GM12891 (cell line): Measurements from ENCODE around the gene CNTF.
A peak's percentile ranks its signal among the peaks of the same experiment; 100 is the strongest.

Experiments used
- DNase-seq: peaks from one replicate; pipeline ENCODE4 v3.0.0; 2011; ENCODE audit warnings: low spot score; ENCODE audit not compliant: insufficient read length
- FAIRE-seq: peaks from 2 replicates; lab custom pipeline; 2011; peaks lifted over from hg19 to GRCh38; lab: Jason Lieb, UNC
- PAX5 ChIP-seq: IDR thresholded peaks from 2 replicates; pipeline ENCODE4 v1.6.1; 2011; ENCODE audit warnings: low read length, moderate library complexity, mild to moderate bottlenecking; ENCODE audit not compliant: insufficient read depth, severe bottlenecking
- POLR2A ChIP-seq: IDR thresholded peaks from 2 replicates; pipeline ENCODE4 v1.6.1; 2011; ENCODE audit warnings: low read depth, low read length, control low read depth
- POLR2AphosphoS5 ChIP-seq: IDR thresholded peaks from 2 replicates; pipeline ENCODE4 v1.6.1; 2011; ENCODE audit warnings: low read depth, low read length, control low read depth
- POU2F2 ChIP-seq: IDR thresholded peaks from 2 replicates; pipeline ENCODE4 v1.6.1; 2011; ENCODE audit warnings: low read depth, mild to moderate bottlenecking, control low read depth, low read length, moderate library complexity
- SPI1 ChIP-seq: IDR thresholded peaks from 2 replicates; pipeline ENCODE4 v1.6.1; 2011; ENCODE audit warnings: low read depth, low read length, control low read depth
- TAF1 ChIP-seq: IDR thresholded peaks from 2 replicates; pipeline ENCODE4 v1.6.1; 2011; ENCODE audit warnings: low read depth, low read length, control low read depth

Gene CNTF

GRCh38 chr11:58606930-58607714, 15.3 kb upstream of the CNTF start:
- no peak for TF ChIP-seq SPI1
- TF ChIP-seq POLR2A: no peak
- no peak for TF ChIP-seq TAF1
- TF ChIP-seq PAX5: no peak
- TF ChIP-seq POU2F2: no peak
- no peak for TF ChIP-seq POLR2AphosphoS5
- FAIRE-seq: no peak

GRCh38 chr11:58608331-58608730, 14.1 kb upstream of the CNTF start:
- no peak for DNase-seq
- TF ChIP-seq SPI1 (no peak), POU2F2 (no peak)
- FAIRE-seq: no peak

More at GRCh38 chr11:58606930-58607714, 15.3 kb upstream of the CNTF start:
- no peak for DNase-seq

GRCh38 chr11:58609723-58610122, 12.7 kb upstream of the CNTF start:
- no peak for DNase-seq
- TF ChIP-seq POU2F2: no peak
- no peak for TF ChIP-seq PAX5
- no peak for TF ChIP-seq POLR2A
- no peak for TF ChIP-seq POLR2AphosphoS5
- TF ChIP-seq SPI1: no peak
- TF ChIP-seq TAF1: no peak
- peak; percentile 86 for FAIRE-seq

- TF ChIP-seq TAF1: no peak
- no peak for TF ChIP-seq POLR2AphosphoS5
- no peak for TF ChIP-seq PAX5
- no peak for TF ChIP-seq POLR2A
- no peak for TF ChIP-seq SPI1
- TF ChIP-seq POU2F2: no peak
- FAIRE-seq: no peak
Observed at GRCh38 chr11:58613228-58613627, 9.2 kb upstream of the CNTF start.

GRCh38 chr11:58615559-58615958, 6.9 kb upstream of the CNTF start:
- FAIRE-seq (no peak), DNase-seq (no peak)
- no peak for TF ChIP-seq POU2F2
- TF ChIP-seq POLR2A: no peak
- no peak for TF ChIP-seq TAF1
- no peak for TF ChIP-seq POLR2AphosphoS5
- no peak for TF ChIP-seq SPI1

More at GRCh38 chr11:58613228-58613627, 9.2 kb upstream of the CNTF start:
- no peak for DNase-seq

- no peak for DNase-seq
- no peak for FAIRE-seq
- no peak for TF ChIP-seq POLR2A
- no peak for TF ChIP-seq PAX5
- no peak for TF ChIP-seq POLR2AphosphoS5
- TF ChIP-seq SPI1: no peak
- no peak for TF ChIP-seq TAF1
- no peak for TF ChIP-seq POU2F2
Observed at GRCh38 chr11:58616594-58616993, 5.9 kb upstream of the CNTF start.

- TF ChIP-seq POLR2A (no peak), POLR2AphosphoS5 (no peak), POU2F2 (no peak), PAX5 (no peak)
- DNase-seq (no peak), FAIRE-seq (no peak)
Observed at GRCh38 chr11:58617976-58618557, 4.4 kb upstream of the CNTF start.

- FAIRE-seq: peak; percentile 31
- no peak for DNase-seq
Observed at GRCh38 chr11:58621586-58622262, 741 bp upstream of the CNTF start.

GRCh38 chr11:58625086-58625485, 2.6 kb downstream of the CNTF start:
- no peak for FAIRE-seq
- DNase-seq: no peak
- no peak for TF ChIP-seq TAF1
- no peak for TF ChIP-seq POLR2AphosphoS5

More at GRCh38 chr11:58621586-58622262, 741 bp upstream of the CNTF start:
- TF ChIP-seq TAF1: no peak
- no peak for TF ChIP-seq PAX5
- no peak for TF ChIP-seq SPI1
- TF ChIP-seq POU2F2: no peak
- TF ChIP-seq POLR2A: no peak
- TF ChIP-seq POLR2AphosphoS5: no peak

GRCh38 chr11:58625826-58626460, 3.5 kb downstream of the CNTF start:
- DNase-seq: no peak
- TF ChIP-seq TAF1 (no peak), POLR2AphosphoS5 (no peak), SPI1 (no peak), PAX5 (no peak), POLR2A (no peak), POU2F2 (no peak)
- no peak for FAIRE-seq
